Embryonic facial prominence (tissue), 1 donor: Measurements from ENCODE around the gene HACD4.

Experiments used
- DNase-seq: peaks from one replicate; pipeline ENCODE4 v3.0.0-alpha.2; 2016; ENCODE audit errors: extremely low spot score

HACD4 gene, protein sequence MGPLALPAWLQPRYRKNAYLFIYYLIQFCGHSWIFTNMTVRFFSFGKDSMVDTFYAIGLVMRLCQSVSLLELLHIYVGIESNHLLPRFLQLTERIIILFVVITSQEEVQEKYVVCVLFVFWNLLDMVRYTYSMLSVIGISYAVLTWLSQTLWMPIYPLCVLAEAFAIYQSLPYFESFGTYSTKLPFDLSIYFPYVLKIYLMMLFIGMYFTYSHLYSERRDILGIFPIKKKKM

DNA sequence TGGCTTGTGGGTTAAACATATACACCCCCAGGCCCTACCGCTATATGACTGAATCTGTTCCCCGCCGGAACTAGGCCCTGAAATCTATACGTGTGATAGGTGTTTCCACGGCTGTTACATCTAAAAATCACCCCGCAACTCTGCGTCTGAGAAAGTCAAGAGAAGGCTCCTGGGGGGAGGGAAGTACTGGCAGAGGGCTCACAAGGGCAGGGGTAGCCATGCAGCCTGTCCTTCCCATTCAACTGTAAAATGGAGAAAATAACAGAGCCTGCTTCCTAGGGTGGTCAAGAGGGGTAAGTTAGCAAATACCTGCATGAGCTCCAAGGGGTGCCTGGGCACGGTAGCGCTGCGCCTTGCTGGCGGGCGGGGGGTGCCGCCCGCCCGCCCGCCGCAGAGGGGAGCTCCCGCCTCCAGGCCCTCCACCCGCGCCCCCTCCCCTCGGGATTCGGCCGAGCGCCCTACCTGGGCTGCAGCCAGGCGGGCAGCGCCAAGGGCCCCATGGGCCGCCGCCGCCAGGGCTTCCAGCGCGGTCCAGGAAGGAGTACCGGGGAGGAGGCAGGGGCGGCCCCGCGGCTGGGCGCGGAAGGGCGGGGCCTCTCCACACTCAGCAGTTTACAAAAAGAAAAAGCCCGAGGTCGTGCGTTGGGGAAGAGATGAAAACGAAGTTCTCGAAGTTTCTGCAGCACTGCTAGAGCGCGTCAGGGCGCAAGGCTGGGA lies at the start of gene HACD4:
HACD4 (minus strand) TSS at position 550 of the 717 bp plus-strand sequence; CDS start at position 500, 50 bp downstream.
- no peak for DNase-seq

DNA sequence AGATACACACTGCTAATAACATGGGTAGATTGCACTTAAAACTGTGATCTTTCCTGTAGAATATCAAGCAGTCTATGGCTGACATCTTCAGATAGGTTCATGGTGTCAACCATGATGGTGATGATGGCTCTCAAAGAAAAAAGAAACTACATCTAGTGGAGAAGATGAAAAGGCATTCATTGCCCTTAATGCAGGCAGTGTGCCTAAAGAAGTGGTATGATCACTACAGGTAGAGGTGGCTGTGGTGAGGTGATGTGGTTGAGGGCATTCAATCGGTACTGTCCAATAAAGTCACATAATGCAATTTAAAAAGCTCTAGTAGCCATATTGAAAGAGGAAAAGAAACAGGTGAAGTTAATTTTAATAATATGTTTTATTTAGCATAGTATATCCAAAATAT lies 49.4 kb upstream of the HACD4 start:
- no peak for DNase-seq

DNA sequence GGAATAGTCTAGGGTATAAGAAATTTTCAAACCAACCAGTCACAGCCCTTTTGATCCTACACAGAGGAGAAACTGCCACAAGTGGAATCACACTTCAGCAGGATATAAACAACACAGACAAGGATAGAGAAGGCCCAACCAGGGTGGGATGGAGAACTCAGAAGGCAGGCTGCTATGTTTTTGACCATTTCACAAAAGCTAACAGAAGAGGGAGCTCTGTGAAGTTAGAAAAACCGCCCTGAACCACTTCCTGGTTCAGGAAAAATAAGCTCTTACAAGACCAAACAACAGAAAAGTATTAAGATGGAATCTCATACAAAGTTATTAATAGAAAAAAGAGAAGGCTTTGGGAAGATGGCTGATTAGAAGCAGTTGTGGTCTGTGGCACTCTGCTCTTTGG lies 47.3 kb upstream of the HACD4 start:
- DNase-seq, result no peak

DNA sequence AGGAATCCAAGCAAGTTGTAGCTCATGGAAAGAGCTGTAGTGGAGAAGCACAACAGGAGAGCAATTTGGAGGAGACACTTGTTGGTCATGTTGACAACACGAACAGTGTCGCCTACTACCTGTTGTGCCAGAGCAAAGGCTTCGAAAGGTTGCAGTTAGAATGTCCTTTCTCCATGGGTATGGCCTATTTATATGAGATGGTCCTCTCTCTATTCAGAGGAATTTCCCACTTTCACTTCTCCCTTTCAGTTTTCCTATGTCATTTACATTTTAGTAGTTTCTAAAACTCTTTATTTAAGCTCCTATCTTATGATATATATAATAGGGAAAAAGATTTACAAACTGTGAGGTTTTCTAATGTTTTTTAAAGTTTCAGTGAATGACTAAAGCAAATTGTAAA lies 46.3 kb upstream of the HACD4 start, which contains the start of gene IFNB1:
IFNB1 (minus strand) TSS at position 162 of the 400 bp plus-strand sequence; CDS start at position 89, 73 bp downstream.
- DNase-seq, result no peak

DNA sequence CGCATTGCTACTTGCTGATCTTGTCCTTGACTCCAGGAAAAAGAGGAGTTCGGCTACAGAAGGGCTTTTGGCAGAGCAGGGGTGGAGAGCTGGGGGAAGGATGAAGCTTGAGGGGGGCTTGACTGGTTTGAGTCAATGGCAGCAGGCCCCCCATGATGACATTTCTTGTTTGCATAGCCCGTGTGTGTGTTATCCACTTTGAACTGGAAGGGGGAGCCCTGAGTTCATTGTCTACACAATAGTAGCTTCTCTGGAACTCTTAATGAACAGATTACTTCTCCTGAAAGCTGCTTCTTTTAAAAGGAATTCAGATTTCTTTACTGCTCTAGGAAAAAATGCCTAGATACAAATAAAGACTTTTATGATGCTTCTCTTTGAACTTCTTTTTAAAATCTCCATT lies 44.0 kb upstream of the HACD4 start:
- DNase-seq, result no peak

DNA sequence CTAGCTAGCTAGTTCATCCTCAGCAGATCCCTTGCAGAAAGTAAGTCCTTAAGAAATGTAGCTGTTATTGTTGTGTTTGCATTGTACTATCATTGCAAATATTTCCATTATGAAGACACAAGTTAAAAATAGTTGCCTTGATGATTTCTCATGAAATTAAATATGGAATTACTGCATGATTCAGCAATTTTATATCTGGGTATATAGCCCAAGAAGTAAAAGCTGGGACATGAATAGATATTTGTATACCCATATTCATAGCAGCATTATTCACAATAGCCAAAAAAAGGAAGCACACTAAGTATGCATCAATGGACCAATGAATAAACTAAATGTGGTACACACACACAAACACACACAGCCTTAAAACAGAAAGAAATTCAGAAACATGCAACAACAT lies 39.5 kb upstream of the HACD4 start:
- DNase-seq, result no peak

DNA sequence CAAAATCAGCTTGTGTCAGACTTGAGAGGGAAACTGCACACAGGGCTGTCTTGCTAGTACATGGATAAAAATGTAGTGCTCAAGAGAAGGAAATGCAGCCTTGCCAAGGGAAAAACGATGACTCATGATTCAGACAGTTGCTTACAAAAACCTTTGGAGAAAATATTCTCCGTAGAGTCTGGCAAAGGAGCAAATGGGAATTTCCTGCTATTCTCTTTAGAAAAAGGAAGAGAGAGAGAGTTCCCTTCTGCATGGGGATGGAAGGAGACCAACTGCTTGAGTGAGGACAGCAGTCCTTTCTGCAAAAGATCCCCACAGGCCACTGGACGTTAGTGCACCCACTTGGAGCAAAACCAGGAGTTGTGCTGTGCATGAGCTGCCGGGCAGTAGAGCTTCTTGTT lies 38.7 kb upstream of the HACD4 start:
- DNase-seq, result peak; percentile 52

DNA sequence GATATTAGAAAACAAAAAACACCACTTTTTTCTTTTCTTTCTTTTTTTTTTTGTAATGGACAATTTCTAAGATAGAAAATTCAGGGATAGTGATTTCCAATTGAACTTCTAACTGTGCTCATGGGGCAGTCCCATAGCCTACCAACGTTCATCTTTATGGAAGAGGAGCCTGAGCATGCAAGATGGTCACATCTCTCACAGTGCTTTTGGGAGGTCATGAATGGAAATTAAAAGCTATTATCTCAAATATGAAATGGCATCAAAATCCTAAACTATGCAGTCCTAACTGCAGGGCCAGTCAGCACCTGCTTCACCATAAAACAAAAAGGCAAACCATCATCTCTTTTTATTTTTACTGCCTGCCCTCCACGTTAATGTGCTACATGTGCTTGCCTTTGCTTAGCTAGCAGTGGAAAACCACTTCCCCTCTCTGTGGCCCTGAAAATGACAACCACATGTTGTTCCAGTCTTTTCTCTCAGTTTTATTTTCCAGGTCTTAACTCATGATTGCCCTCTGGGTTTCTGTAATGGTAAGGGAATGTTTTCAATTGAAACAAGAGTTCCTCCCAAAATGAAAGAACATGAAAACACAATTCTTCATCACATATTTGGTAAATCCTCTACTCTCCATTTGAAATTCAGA lies 29.6 kb upstream of the HACD4 start:
- DNase-seq, result peak; percentile 79

DNA sequence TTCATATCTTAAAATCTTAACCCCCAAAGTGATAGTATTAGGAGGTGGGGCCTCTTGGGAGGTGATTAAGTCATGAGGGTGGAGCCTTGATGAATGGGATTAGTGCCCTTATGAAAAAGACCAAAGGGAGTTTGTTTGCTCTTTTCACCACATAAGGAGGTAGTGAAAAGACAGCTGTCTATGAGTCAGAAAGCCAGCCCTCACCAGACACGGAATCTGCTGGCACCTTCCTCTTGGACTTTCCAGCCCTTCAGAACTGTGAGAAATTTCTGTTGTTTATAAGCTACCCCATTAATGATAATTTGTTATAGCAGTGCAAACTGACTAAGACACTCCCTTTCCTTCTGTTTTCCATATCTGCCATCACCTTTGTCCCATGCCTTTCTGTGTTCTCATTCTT lies 25.5 kb upstream of the HACD4 start:
- DNase-seq, result no peak

DNA sequence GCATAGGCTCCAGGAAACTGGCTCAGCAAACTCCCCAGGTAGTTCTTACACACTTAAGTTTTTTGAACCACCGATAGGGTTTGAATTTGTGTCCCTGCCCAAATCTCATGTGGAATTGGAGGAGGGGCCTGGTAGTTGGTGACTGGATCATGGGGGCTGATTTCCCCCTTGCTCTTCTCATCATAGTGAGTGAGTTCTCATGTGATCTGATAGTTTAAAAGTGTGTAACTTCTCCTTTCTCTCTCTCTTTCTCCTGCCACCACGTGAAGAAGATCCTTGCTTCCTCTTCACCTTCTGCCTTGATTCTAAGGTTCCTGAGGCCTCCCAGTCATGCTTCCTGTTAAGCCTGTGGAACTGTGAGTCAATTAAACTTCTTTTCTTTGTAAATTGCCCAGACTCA lies 22.4 kb upstream of the HACD4 start:
- DNase-seq, result no peak

DNA sequence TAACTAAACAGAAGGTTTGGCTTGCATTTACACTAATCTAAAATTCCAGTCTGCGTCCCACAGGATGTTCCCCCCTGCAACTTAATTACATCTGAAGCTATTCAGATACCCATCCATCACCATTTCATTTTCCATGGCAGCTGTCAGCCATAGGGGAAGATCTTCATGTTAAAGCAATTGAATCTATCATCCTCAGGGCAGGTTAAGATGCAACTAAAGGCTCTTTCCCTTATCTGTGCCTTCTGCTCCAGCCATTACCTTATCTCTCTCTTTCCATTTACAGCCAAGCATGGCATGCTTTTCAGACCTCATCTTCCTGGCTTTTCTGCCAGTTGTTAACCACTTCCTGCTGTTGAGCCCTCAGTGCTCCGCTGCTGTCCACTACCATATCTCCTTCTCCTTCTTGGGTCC lies 15.8 kb upstream of the HACD4 start:
- DNase-seq, result no peak

DNA sequence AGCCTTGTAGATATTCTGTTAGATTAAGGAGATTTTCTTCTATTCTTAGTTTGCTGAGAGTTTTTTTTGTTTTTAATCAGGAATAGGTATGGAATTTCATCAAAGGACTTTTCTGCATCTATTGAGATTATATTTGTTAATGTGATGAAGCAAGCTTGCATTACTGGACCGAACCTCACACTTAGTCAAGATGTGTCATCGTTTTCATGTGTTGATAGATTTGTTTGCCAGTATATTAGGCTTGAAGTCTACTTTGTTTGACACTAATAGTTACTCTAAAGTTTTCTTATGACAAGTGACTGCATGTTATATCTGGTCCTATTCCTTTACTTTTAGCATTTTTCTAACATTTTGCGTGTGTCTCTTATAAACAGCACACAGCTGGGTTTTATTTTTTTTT lies 12.4 kb upstream of the HACD4 start:
- no peak for DNase-seq

DNA sequence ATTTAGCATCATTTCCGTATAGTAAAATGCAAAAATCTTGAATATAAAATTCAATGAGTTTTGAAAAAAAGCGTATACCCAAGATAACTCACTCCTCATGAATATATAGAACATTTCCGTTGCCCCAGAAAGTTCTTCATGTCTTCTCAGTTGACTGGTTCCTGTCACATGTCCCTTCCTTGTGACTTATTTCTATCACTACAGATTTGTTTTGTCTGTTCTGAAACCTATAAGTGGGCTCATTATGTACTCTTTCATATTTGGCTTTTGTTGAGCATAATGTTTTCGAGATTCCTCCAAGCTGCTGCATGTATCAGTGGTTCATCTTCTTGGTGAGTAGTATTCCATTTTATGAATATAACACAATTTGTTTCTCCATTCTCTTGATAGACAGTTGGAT lies 11.0 kb upstream of the HACD4 start:
- DNase-seq, result no peak

DNA sequence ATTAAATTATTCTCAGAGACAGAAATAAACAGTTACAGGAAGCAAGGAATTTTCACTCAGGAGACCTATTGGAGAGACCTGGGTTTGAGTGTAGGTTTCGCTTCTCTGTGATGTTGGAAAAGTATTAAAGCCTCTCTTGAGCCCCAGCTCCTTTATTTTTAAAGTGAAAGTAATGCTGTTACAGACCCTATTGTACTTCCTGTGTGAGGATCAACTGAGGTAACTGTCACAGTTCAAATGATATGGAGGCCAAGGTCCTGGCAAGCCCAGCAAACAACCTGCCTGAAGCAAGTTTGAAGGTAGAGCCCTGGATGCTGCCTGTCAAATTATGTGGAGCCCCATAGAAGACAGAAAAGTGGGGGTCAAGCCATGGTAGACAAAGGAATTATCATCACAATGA lies 7.9 kb upstream of the HACD4 start:
- DNase-seq, result no peak

DNA sequence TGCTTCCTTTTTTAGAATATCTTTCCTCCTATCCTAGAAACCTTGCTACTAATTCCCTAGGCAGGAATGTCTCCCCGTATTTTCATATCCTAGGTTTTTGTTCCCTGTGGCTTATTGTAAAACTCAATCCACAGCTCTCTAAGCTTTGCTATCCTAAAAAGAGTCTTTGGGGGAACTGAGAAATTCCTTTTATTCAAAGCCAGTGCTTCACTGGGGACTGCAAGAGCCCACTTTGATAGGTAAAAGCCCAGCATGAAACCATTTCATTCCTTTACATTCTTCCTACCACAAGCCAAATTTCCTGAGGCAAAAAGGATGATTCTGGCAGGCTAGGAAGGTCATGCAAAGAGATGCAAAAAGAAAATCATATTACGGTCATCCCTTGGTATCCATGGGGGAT lies 5.8 kb upstream of the HACD4 start:
- no peak for DNase-seq

DNA sequence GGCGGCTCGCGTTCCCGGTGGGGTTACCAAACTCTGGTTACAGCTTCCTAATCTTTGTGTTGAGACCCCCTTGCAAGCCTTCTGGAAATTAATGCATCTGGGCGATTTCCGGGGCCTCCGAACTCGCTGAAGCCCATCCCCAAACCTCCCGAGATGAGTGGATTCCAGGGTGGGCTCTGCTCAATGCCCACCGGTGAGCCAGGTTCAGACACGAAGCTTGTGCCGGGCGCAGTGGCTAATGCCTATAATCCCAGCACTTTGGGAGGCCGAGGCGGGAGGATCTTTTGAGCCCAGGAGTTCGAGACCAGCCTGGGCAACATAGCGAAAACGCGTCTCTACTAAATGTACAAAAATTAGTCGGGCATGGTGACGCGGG lies 356 bp upstream of the HACD4 start:
- no peak for DNase-seq

DNA sequence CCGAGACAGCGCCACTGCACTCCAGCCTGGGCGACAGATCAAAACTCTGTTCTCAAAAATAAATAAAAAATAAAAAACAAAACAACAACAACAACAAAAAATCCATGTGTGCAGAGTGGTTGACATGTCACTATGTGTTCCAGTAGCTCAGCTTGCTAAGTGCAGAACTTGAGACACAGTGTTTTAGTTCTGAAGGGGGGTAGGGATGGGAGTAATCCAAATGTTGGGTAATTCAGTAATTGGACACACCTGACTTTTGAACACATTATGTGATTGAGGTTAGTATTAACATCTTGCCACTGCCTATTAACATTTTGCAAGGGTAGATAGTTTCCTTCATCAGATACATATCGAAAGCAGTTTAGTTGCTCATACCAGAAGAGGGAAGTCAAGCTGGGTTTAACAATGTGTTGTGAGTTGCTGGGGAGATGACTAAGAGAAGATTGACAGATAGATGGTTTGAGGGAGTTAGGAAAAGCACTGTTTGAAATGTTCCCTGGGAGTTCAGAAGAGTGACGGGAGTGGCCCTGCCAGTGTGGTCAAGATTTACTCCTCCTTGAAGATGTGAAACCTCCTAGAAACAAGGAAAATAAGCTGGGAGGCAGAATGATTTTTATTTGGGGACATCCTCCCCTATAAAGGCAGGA lies 928 bp downstream of the HACD4 start:
- no peak for DNase-seq

DNA sequence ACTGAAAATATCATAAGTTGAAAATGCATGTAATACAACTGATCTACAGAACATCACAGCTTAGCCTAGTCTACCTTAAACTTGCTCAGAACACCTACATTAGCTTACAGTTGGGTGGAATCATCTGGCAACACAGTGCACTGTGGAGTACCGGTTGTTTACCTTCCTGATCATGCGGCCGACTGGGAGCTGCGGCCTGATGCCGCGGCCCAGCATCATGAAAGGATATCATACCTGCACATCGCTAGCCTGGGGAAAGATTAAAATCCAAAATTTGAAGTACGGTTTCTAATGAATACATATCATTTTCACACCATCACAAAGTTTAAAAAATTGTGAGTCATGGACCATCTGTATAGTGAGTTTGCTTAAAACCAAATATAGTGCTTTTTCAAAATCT lies 1.8 kb downstream of the HACD4 start:
- no peak for DNase-seq

DNA sequence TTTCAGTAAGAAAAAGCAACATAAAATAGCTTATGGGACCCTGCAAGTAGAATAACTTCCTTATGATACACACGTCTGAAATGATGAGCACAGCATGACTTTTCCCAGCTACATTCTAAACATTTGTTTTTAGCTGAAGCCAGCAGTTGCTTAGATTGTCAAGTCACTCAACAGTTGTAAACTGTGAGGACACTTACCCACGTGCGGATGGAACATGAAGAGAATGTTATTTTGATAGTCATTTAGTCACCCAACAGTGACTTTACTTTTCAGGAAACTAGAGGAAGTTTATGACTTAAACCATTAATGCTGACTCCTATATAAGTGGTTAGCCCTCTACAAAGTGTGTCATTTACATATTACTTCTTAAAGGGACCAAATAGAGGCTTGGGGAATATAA lies 3.0 kb downstream of the HACD4 start:
- no peak for DNase-seq

DNA sequence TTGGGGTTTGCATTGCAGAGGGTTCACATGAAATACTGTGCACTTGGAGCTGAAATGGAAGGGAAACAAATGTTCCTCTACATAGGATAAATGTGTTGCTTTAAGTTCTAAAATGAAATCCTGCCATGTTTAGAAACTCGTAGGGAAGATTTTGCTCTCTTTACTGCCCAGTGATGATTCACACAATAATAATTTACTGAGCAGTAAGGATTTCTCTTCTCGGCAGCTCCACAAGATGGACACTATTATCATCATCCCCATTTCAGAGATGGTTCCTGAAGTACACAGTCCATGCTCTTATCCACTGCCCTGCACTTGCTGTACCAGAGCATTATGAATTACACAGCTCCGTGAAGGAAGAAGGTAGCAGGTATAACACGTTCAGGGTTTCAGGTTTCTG lies 4.1 kb downstream of the HACD4 start:
- DNase-seq, result no peak

DNA sequence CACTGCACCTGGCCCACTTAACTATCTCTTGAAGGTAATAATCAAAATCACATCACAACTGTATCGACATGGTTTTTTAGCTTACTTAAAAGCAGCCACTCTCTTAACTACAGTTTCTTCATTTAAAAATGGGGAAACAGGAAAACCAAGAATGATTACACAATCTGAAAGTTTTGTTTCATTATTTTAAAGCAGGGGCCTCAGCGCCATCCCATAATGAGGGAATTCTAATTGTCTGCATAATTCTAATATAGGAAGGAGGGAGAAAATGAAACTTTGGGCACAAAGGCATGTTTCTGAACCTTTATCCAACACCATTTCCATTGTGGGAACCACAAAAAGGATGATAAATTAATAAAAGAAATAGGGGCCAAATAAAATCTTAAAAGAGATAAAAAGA lies 7.6 kb downstream of the HACD4 start:
- no peak for DNase-seq

DNA sequence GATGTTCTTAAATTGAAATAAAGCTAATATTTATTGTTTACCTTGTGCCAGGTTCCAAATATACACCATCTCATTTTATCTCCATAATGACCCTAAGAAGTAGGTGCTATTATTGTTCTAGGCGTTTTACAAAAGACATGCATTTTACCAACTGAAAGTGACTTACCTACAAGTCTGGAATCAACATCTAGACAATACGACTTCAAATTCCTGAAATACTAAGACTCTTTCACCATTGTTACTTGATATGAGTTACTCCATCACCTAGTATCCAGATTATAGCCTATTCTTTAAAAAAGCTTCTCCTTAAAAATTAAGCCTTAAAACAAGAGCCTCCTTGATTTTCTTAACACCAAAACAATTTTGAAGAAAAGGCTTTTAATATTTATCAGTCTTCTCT lies 13.3 kb downstream of the HACD4 start:
- DNase-seq, result no peak
